Measurements from ENCODE around the gene DNAAF5.
A peak's percentile ranks its signal among the peaks of the same experiment; 100 is the strongest.

DNAAF5 gene

GRCh38 chr7:767941-768731 is 41.6 kb downstream of the DNAAF5 start:
- DNase-seq (ENCODE audit: low read depth in 2 of 2), result peak in 1 of 2 donors; percentile 20

GRCh38 chr7:768881-769504 is 42.5 kb downstream of the DNAAF5 start:
- DNase-seq (ENCODE audit: low read depth in 2 of 2), result no peak

- no peak for DNase-seq (ENCODE audit: low read depth in 2 of 2)
Observed at GRCh38 chr7:770336-770735, 43.8 kb downstream of the DNAAF5 start.

GRCh38 chr7:770741-771166 is 44.3 kb downstream of the DNAAF5 start:
- no peak for DNase-seq (ENCODE audit: low read depth in 2 of 2)

- no peak for DNase-seq (ENCODE audit: low read depth in 2 of 2)
Observed at GRCh38 chr7:771234-772004, 44.9 kb downstream of the DNAAF5 start.

- no peak for DNase-seq (ENCODE audit: low read depth in 2 of 2)
Observed at GRCh38 chr7:772005-772294, 45.5 kb downstream of the DNAAF5 start.

- DNase-seq (ENCODE audit: low read depth in 2 of 2), result no peak
Observed at GRCh38 chr7:772392-772791, 45.9 kb downstream of the DNAAF5 start.

GRCh38 chr7:772861-773621 is 46.5 kb downstream of the DNAAF5 start:
- no peak for DNase-seq (ENCODE audit: low read depth in 2 of 2)

- DNase-seq (ENCODE audit: low read depth in 2 of 2), result no peak
Observed at GRCh38 chr7:773622-773915, 47.1 kb downstream of the DNAAF5 start.

GRCh38 chr7:774161-775109 is 47.9 kb downstream of the DNAAF5 start:
- DNase-seq (ENCODE audit: low read depth in 2 of 2), result peak in 1 of 2 donors; percentile 30

GRCh38 chr7:776381-776780 is 49.9 kb downstream of the DNAAF5 start:
- DNase-seq (ENCODE audit: low read depth in 2 of 2), result no peak

GRCh38 chr7:776992-777727 is 50.7 kb downstream of the DNAAF5 start:
- no peak for DNase-seq (ENCODE audit: low read depth in 2 of 2)

GRCh38 chr7:777728-778078 is 51.2 kb downstream of the DNAAF5 start:
- no peak for DNase-seq (ENCODE audit: low read depth in 2 of 2)

GRCh38 chr7:778271-778967 is 51.9 kb downstream of the DNAAF5 start:
- DNase-seq (ENCODE audit: low read depth in 2 of 2), result no peak

GRCh38 chr7:778968-779451 is 52.5 kb downstream of the DNAAF5 start:
- DNase-seq (ENCODE audit: low read depth in 2 of 2), result no peak

GRCh38 chr7:779480-779879 is 53.0 kb downstream of the DNAAF5 start:
- DNase-seq (ENCODE audit: low read depth in 2 of 2), result no peak

GRCh38 chr7:780081-780480 is 53.6 kb downstream of the DNAAF5 start:
- DNase-seq (ENCODE audit: low read depth in 2 of 2), result no peak

- no peak for DNase-seq (ENCODE audit: low read depth in 2 of 2)
Observed at GRCh38 chr7:780516-780915, 54.0 kb downstream of the DNAAF5 start.

- no peak for DNase-seq (ENCODE audit: low read depth in 2 of 2)
Observed at GRCh38 chr7:781186-781849, 54.8 kb downstream of the DNAAF5 start.

Data from stimulated activated CD8-positive, alpha-beta memory T cell treated with anti-CD3 and anti-CD28 coated beads, Interleukin-7, amount 100 ng/mL, for 4 hours (primary cell).